Right lobe of liver (tissue), 6 donors: ENCODE results near the gene SPAG6. TPM values are rescaled to one million over a fixed set of nuclear protein-coding genes. Genes with fewer than 3 reads are reported as not detected.
A peak's percentile ranks its signal among the peaks of the same experiment; 100 is the strongest.

Experiments used
- ATAC-seq, 4 donors: fragments of 200-7000 bp; cut with Tn5 transposase; one replicate each; pipeline ENCODE4 v1.9.1; 2020; ENCODE audit warnings: mild to moderate bottlenecking in 4 of 4, moderate library complexity in 4 of 4
- DNase-seq, 3 donors: peaks; one replicate each; pipeline ENCODE4 v3.0.0-alpha.2; 2020
- H3K27ac ChIP-seq, 3 donors: fragments of 200-600 bp; one replicate each; pipeline ENCODE4 v1.8.0; 2022
- H3K27me3 ChIP-seq, 2 donors: fragments of 200-600 bp; one replicate each; pipeline ENCODE4 v1.8.0; 2022
- H3K36me3 ChIP-seq, 4 donors: fragments of 200-600 bp; sonication (generic) in 1 of 4; one replicate each; pipeline versions ENCODE4 v1.5.1 to v1.8.0; 2017 to 2022; ENCODE audit warnings: control low read depth in 1 of 4
- H3K4me1 ChIP-seq, 4 donors: fragments of 200-600 bp; sonication (generic) in 1 of 4; one replicate each; pipeline versions ENCODE4 v1.5.1 to v1.8.0; 2017 to 2022; ENCODE audit warnings: control low read depth in 1 of 4
- H3K4me3 ChIP-seq, 3 donors: fragments of 200-600 bp; one replicate each; pipeline ENCODE4 v1.8.0; 2022
- H3K9me3 ChIP-seq, 4 donors: fragments of 200-600 bp; sonication (generic) in 1 of 4; one replicate each; pipeline versions ENCODE4 v1.5.1 to v1.8.0; 2017 to 2022; ENCODE audit warnings: control low read depth in 1 of 4
- CTCF ChIP-seq, 4 donors: fragments of 200-600 bp in 3 of 4; fragments of 450-650 bp in 1 of 4; IDR thresholded peaks; one replicate each; pipeline versions ENCODE4 v1.5.1 to v1.8.0; 2016 to 2022; ENCODE audit warnings: antibody characterized with exemption in 4 of 4, mild to moderate bottlenecking in 2 of 4
- POLR2A ChIP-seq: fragments of 450-650 bp; IDR thresholded peaks from one replicate; pipeline ENCODE4 v1.6.1; 2017; ENCODE audit warnings: antibody characterized with exemption, mild to moderate bottlenecking
- WGBS: methylation state at CpG from one replicate; pipeline ENCODE4 v1.1.6; 2018; ENCODE audit warnings: low coverage, low lambda C conversion rate; ENCODE audit not compliant: insufficient coverage; ENCODE audit errors: missing lambda C conversion rate; 5-methylcytosine and 5-hydroxymethylcytosine counted together
- intact Hi-C, 2 donors: fragments of 100-400 bp; cut with DNase I; formaldehyde crosslinking; loops; one replicate each; pipeline versions ENCODE4 v1.11.2 to v1.14.1; 2022
- total RNA-seq, 6 experiments: library from RNA; depleted of rRNA in 2 of 6; stranded (reverse); fragments of >200 nt in 2 of 6; fragmentation: NEBNext Ultra II Directional in 3 of 6; extraction: Animal tissue kit (Norgen Biotek cat#: 25700) in 3 of 6; gene quantifications; one replicate each; pipeline versions ENCODE4 v1.1.0 to v1.2.4, GENCODE V29; 2016 to 2023
- donor health status: DM: no; HTN: yes; CAD: no.
- donor health status: DM: no; HTN: no; CAD: no.
- donor health status: DM: no; HTN: no; CAD: no.
- donor health status: DM: no; HTN: yes; CAD: no.
- donor health status: DM: no; HTN: yes; CAD: no.

Gene SPAG6
- total RNA-seq, 6 experiments from 2014 or later, result not detected

- Histone ChIP-seq H3K9me3 (no peaks in the 10 kb centered on the region), H3K27me3 (peaks cover 0 to 6% of the 10 kb centered on the region in 2 donors), H3K27ac (no peak overlapping the region), H3K4me3 (no peak overlapping the region), H3K36me3 (no peaks in the 10 kb centered on the region), H3K4me1 (peaks cover 0 to 5% (median 0%) of the 10 kb centered on the region in 4 donors)
- TF ChIP-seq POLR2A, result no peak
- no peak for TF ChIP-seq CTCF (IDR thresholded peaks at IDR 0.05)
- no peak for DNase-seq
- intact Hi-C loops, result no loop called here
- ATAC-seq, result peak in 2 of 4 donors; percentile 54 to 67
- WGBS, result 50% methylated on average over 3 of the region's 3 CpGs
These were observed 83.8 kb downstream of the SPAG6 start for GRCh38 chr10:22429146-22429545.

- WGBS, result 81% methylated on average over 8 of the region's 8 CpGs
- ATAC-seq (no peak), DNase-seq (no peak)
- no peaks in the 10 kb centered on the region for H3K9me3 ChIP-seq
- H3K36me3 ChIP-seq, result no peaks in the 10 kb centered on the region
- peaks cover 0 to 5% (median 0%) of the 10 kb centered on the region in 4 donors for H3K4me1 ChIP-seq
- no peak for TF ChIP-seq CTCF (IDR thresholded peaks at IDR 0.05)
- no peak for TF ChIP-seq POLR2A
- peaks cover 0 to 6% of the 10 kb centered on the region in 2 donors for H3K27me3 ChIP-seq
- no peak overlapping the region for H3K4me3 ChIP-seq
- intact Hi-C loops, result no loop called here
- no peak overlapping the region for H3K27ac ChIP-seq
These were observed 84.7 kb downstream of the SPAG6 start for GRCh38 chr10:22429981-22430421.

GRCh38 chr10:22433875-22434274 lies 88.6 kb downstream of the SPAG6 start:
- no peak for DNase-seq
- Histone ChIP-seq H3K4me1 (peaks cover 0 to 12% (median 4%) of the 10 kb centered on the region in 4 donors), H3K36me3 (no peaks in the 10 kb centered on the region), H3K4me3 (no peak overlapping the region), H3K27me3 (peaks cover 0 to 6% of the 10 kb centered on the region in 2 donors), H3K9me3 (no peaks in the 10 kb centered on the region), H3K27ac (no peak overlapping the region)
- no peak for ATAC-seq
- WGBS, result 26% methylated on average over 2 of the region's 2 CpGs
- intact Hi-C loops, result no loop called here
- TF ChIP-seq CTCF (IDR thresholded peaks at IDR 0.05) (no peak), POLR2A (no peak)

GRCh38 chr10:22434521-22434920 lies 89.2 kb downstream of the SPAG6 start:
- DNase-seq (no peak), ATAC-seq (no peak)
- no peaks in the 10 kb centered on the region for H3K36me3 ChIP-seq
- intact Hi-C loops, result no loop called here
- H3K27ac ChIP-seq, result no peak overlapping the region
- H3K9me3 ChIP-seq, result no peaks in the 10 kb centered on the region
- WGBS, result 74% methylated on average over 2 of the region's 2 CpGs
- peaks cover 0 to 12% (median 4%) of the 10 kb centered on the region in 4 donors for H3K4me1 ChIP-seq
- H3K4me3 ChIP-seq, result no peak overlapping the region
- H3K27me3 ChIP-seq, result peaks cover 0 to 6% of the 10 kb centered on the region in 2 donors
- no peak for TF ChIP-seq CTCF (IDR thresholded peaks at IDR 0.05)
- TF ChIP-seq POLR2A, result no peak

GRCh38 chr10:22435650-22436049 lies 90.4 kb downstream of the SPAG6 start:
- WGBS, result 92% methylated on average over 5 of the region's 10 CpGs
- TF ChIP-seq CTCF (IDR thresholded peaks at IDR 0.05) (no peak), POLR2A (no peak)

More at GRCh38 chr10:22435650-22436049, 90.4 kb downstream of the SPAG6 start:
- intact Hi-C loops, result no loop called here
- no peaks in the 10 kb centered on the region for H3K27me3 ChIP-seq
- no peaks in the 10 kb centered on the region for H3K9me3 ChIP-seq
- no peak for DNase-seq
- H3K36me3 ChIP-seq, result no peaks in the 10 kb centered on the region
- peaks cover 0 to 12% (median 4%) of the 10 kb centered on the region in 4 donors for H3K4me1 ChIP-seq
- no peak overlapping the region for H3K27ac ChIP-seq
- no peak overlapping the region for H3K4me3 ChIP-seq
- ATAC-seq, result no peak
